Cardiac muscle cell (in vitro differentiated cells and primary cell): ENCODE results near the gene NR3C2. TPM values are rescaled to one million over a fixed set of nuclear protein-coding genes. Genes with fewer than 3 reads are reported as not detected.

Experiments used
- DNase-seq, 2 donors: peaks; one replicate each; pipeline versions ENCODE4 v3.0.0 to v3.0.0-alpha.2; 2010 to 2017; ENCODE audit warnings: low read depth in 1 of 2, low spot score in 1 of 2
- H3K27ac ChIP-seq: fragments of 200-600 bp; sonication (generic); 2 replicates; pipeline ENCODE4 v1.5.1; 2016
- H3K27me3 ChIP-seq: fragments of 200-600 bp; sonication (generic); 2 replicates; pipeline ENCODE4 v1.6.0; 2016; ENCODE audit warnings: control low read depth
- H3K36me3 ChIP-seq: fragments of 200-600 bp; sonication (generic); 2 replicates; pipeline ENCODE4 v1.5.1; 2016; ENCODE audit warnings: control low read depth
- H3K4me1 ChIP-seq: fragments of 200-600 bp; sonication (generic); 2 replicates; pipeline ENCODE4 v1.8.1; 2017; ENCODE audit warnings: low read depth, mild to moderate bottlenecking, mixed run types
- H3K4me3 ChIP-seq: fragments of 200-600 bp; sonication (generic); 2 replicates; pipeline ENCODE4 v1.5.1; 2016; ENCODE audit warnings: mild to moderate bottlenecking
- H3K9me3 ChIP-seq: fragments of 200-600 bp; sonication (generic); 2 replicates; pipeline ENCODE4 v1.5.1; 2017; ENCODE audit warnings: low read depth, mild to moderate bottlenecking, control low read depth
- polyA plus RNA-seq: library from polyadenylated mRNA; unstranded; fragments of >200 nt; fragmentation: Nextera tagmentation; extraction: Ambion mirVana; gene quantifications from 2 replicates; pipeline ENCODE4 v1.2.1, GENCODE V29; 2016
- total RNA-seq: library from RNA; depleted of rRNA; stranded (reverse); fragments of >200 nt; gene quantifications from 2 replicates; pipeline ENCODE4 v1.2.3, GENCODE V29; 2016
- TF ChIP-seq, protein P1 (sequence below): IDR thresholded peaks from 2 replicates; pipeline ENCODE4 v1.5.1; 2012; ENCODE audit warnings: low read depth, mild to moderate bottlenecking, low read length

NR3C2 gene
- total and polyA plus RNA-seq, 2 experiments from 2014 or later, result 0.43 to 2.5 TPM

DNA sequence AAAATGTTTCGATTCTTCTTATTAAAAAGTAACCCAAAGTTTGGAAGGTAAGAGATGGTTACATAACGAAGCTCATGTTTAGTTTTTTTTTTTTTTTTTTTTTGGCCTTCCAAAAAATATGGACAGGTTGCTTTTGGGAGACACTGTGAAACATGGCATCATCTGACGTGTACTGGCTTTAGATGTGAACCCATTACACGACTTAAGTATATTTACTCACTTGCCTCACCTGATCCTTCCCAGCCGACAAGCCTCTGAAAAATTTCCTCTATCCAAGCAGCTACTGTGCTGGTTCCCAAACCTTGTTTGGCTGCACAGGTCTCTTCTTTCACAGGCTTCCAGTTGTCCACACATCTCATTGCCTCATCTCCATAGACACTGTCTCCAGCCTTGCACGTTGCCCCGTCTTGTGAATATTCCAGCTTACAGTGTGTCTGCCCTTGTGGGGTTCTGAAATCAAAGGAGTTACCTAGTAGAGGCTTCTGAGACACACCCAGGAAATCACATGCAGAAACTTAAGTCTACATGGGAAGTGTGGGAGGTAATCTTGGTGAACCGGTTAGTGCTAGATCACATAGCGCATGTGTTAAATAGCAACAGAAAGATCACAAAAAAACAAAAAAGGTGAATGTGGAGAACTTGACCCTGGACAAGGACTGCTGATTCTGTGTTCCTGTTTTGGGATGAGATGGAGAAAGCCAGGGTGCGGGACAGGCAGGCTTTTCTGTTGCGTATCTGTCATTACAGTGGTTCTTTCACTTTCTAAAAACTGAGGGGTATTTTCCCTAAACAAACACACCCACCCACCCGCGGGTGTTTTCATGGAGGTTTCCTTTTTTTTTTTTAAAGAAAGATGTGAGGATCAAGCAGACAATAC, 381.7 kb downstream of the NR3C2 start:
- H3K9me3 ChIP-seq, result no peaks in the 10 kb centered on the region

DNA sequence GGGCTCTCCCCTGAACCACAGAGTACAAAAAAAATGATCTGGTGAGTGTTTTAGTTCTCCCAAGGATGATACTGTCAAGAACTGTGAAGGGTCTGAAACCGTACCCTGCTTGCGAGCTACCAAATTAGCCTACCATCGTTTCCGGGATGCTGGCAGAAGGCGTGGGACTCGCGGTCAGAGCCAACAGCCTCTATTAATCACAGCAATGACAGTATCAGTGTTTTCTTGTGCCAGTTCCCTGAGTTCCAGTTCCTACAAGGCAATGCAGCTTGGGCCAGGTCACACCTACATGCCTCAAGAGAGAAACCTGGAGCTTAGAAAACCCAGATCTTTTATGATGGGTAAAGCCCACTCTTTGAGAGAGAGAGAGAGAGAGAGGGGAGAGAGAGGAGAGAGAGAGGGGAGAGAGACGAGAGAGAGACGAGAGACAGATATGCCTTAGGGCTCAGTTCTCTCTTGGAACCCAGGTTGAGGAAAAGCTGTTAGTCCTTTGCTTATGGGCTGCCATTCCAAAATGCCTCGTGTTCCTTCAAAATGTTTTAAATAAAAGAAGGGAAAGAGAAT, 382.5 kb downstream of the NR3C2 start:
- no peak overlapping the region for H3K4me3 ChIP-seq
- H3K9me3 ChIP-seq, result no peaks in the 10 kb centered on the region
- TF ChIP-seq, protein P1, sequence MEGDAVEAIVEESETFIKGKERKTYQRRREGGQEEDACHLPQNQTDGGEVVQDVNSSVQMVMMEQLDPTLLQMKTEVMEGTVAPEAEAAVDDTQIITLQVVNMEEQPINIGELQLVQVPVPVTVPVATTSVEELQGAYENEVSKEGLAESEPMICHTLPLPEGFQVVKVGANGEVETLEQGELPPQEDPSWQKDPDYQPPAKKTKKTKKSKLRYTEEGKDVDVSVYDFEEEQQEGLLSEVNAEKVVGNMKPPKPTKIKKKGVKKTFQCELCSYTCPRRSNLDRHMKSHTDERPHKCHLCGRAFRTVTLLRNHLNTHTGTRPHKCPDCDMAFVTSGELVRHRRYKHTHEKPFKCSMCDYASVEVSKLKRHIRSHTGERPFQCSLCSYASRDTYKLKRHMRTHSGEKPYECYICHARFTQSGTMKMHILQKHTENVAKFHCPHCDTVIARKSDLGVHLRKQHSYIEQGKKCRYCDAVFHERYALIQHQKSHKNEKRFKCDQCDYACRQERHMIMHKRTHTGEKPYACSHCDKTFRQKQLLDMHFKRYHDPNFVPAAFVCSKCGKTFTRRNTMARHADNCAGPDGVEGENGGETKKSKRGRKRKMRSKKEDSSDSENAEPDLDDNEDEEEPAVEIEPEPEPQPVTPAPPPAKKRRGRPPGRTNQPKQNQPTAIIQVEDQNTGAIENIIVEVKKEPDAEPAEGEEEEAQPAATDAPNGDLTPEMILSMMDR, result no peak
- H3K27ac ChIP-seq, result no peak overlapping the region
- H3K4me1 ChIP-seq, result no peaks in the 10 kb centered on the region
- H3K36me3 ChIP-seq, result no peaks in the 10 kb centered on the region
- H3K27me3 ChIP-seq, result no peaks in the 10 kb centered on the region
- DNase-seq, result no peak

More for the DNA sequence above, 381.7 kb downstream of the NR3C2 start:
- DNase-seq, result no peak
- Histone ChIP-seq H3K36me3 (no peaks in the 10 kb centered on the region), H3K27ac (no peak overlapping the region), H3K4me1 (no peaks in the 10 kb centered on the region), H3K27me3 (no peaks in the 10 kb centered on the region), H3K4me3 (no peak overlapping the region)
- TF ChIP-seq, protein P1, result no peak

DNA sequence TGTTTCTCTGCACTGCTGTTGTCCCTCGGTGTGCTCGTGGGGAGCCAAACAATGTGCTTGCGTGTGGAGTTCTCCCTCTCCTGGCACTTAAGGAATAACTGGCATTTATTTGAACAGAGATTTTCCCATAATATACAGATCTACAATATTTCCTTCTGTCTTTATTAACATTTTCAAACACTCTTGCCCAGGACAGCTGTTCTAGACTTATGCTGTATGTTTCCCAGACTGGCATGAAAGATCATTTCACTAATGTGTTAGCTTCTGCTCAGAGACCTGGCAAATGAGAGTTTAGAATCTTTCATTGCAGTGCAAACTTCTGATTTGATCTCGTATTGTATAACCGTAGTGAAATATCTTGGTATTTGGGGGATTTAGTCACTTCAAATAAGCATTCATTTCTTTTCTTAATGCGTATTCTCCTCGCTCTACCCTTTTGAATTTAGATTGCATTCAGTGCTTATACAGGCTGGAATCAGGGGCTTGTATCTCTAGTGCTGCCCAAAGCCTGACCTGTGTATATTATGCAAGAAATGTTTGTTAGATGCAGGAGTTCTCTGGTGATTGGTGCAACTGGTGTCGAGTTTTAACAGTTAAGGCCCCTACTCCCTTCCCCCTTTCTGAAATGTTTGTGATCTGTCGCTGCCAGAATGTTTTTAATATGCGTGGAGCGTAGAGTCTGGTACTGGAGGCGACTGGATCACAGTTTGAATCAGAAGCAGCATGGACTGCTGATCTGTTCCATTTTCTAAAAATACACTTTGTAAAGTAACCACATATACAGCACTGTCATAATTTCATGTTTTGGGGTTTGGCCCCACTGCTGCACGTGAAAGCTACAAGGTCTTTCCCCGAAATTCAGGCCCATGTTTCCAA, 384.0 kb downstream of the NR3C2 start:
- Histone ChIP-seq H3K4me1 (no peaks in the 10 kb centered on the region), H3K9me3 (no peaks in the 10 kb centered on the region), H3K27ac (no peak overlapping the region), H3K36me3 (no peaks in the 10 kb centered on the region), H3K27me3 (no peaks in the 10 kb centered on the region), H3K4me3 (no peak overlapping the region)
- no peak for DNase-seq
- TF ChIP-seq, protein P1, result no peak

DNA sequence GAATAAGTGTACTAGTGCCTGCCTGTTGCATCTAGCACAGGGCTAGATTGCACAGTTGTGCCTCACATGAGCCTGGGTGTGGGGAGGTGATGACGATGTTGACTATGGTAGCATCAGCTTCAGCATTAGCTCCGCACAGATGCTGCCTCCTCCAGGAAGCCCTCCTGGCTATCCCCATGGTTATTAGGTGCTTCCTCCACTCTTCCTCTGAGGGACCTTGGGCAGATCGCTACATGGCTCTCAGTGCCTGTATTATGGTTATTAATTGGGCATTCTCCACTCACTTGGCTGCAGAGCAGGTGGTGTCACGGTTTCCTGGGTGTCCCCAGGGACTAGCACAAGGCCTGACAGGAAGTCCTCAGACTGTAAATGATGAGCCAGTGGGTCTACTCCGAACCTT, 384.7 kb downstream of the NR3C2 start:
- Histone ChIP-seq H3K4me3 (no peak overlapping the region), H3K4me1 (no peaks in the 10 kb centered on the region), H3K27ac (no peak overlapping the region), H3K9me3 (no peaks in the 10 kb centered on the region), H3K36me3 (no peaks in the 10 kb centered on the region), H3K27me3 (no peaks in the 10 kb centered on the region)
- no peak for DNase-seq
- TF ChIP-seq, protein P1, result no peak

DNA sequence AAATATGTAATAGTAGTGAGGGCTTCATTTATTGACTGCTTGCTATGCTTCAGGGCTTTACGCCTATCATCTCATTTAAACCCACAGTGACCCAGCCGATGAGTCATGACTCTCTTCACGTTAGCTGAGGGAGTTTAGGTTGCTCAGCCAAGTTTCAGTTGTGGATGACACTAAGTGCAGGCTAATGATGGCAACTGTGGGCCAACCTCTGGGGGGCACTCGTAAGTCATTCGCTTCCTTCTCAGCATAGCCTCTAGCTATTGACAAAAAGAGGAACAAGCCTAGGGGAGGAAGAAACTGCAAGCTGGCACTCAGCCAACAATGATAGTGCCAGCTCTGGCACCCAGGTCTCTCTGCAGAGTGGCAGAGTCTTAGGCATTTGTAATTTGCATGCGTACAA, 385.3 kb downstream of the NR3C2 start:
- no peaks in the 10 kb centered on the region for H3K36me3 ChIP-seq
- H3K27me3 ChIP-seq, result no peaks in the 10 kb centered on the region
- no peak overlapping the region for H3K4me3 ChIP-seq
- no peaks in the 10 kb centered on the region for H3K9me3 ChIP-seq
- H3K27ac ChIP-seq, result no peak overlapping the region
- H3K4me1 ChIP-seq, result no peaks in the 10 kb centered on the region
- TF ChIP-seq, protein P1, result peak; percentile 7
- peak in 1 of 2 donors; percentile 68 for DNase-seq
